Measurements from ENCODE around the gene TCOF1. TPM values are rescaled to one million over a fixed set of nuclear protein-coding genes. Genes with fewer than 3 reads are reported as not detected.

The TCOF1 gene
- 23.4 and 23.6 TPM in 2 replicates for total RNA-seq

GRCh38 chr5:150357326-150358260 is at the start of gene TCOF1:
TSS of gene TCOF1 (plus strand) at chr5:150357697. CDS start at chr5:150357747, 50 bp downstream.

GRCh38 chr5:150412319-150413175 is 55.0 kb downstream of the TCOF1 start, which contains the start of gene CD74:
TSS of gene CD74 (minus strand) at chr5:150412910. CDS start at chr5:150412749, 161 bp downstream.

Other genes with a start within 250 kb of the TCOF1 start
- gene PDGFRB, start 201.9 kb upstream of the TCOF1 start, total RNA-seq, result 102 and 136 TPM in 2 replicates
- 0.78 TPM in 1 of 2 replicates, not detected in the other for gene CDX1, start 190.9 kb upstream of the TCOF1 start, total RNA-seq
- gene SLC6A7, start 167.6 kb upstream of the TCOF1 start, total RNA-seq, result under 0.01 TPM in 1 of 2 replicates, not detected in the other
- gene CAMK2A, start 67.9 kb upstream of the TCOF1 start, total RNA-seq, result 0.80 TPM in 1 of 2 replicates, not detected in the other
- gene ARSI, start 54.8 kb upstream of the TCOF1 start, total RNA-seq, result 14.1 and 19.5 TPM in 2 replicates
- 1.7 and 5.4 TPM in 2 replicates for gene CD74, start 55.2 kb downstream of the TCOF1 start, total RNA-seq
- gene RPS14, start 92.0 kb downstream of the TCOF1 start, total RNA-seq, result 3,859 and 4,461 TPM in 2 replicates
- gene NDST1, start 150.4 kb downstream of the TCOF1 start, total RNA-seq, result 76.7 and 92.8 TPM in 2 replicates